DMS 273 (cell line): ENCODE data around the gene TENT4A.
A peak's percentile ranks its signal among the peaks of the same experiment; 100 is the strongest.
"Not testable (repeated sequence)": the region's sequence is repeated elsewhere in the genome, so short reads cannot be mapped to it uniquely, and the experiment has no call there.

Source experiments
- DNase-seq: peaks from one replicate; lab custom pipeline; 2025; ENCODE audit not compliant: unreplicated experiment; lab: John Stamatoyannopoulos, UW

Gene TENT4A

GRCh38 chr5:6767481-6768063 lies 54.3 kb downstream of the TENT4A start:
- peak; percentile 20 for DNase-seq

- peak; percentile 23 for DNase-seq
Measured at GRCh38 chr5:6768590-6769230, 55.5 kb downstream of the TENT4A start.

GRCh38 chr5:6770826-6771607 lies 57.8 kb downstream of the TENT4A start:
- no peak for DNase-seq

GRCh38 chr5:6772886-6773285 lies 59.7 kb downstream of the TENT4A start:
- DNase-seq, result peak; percentile 30

DNA sequence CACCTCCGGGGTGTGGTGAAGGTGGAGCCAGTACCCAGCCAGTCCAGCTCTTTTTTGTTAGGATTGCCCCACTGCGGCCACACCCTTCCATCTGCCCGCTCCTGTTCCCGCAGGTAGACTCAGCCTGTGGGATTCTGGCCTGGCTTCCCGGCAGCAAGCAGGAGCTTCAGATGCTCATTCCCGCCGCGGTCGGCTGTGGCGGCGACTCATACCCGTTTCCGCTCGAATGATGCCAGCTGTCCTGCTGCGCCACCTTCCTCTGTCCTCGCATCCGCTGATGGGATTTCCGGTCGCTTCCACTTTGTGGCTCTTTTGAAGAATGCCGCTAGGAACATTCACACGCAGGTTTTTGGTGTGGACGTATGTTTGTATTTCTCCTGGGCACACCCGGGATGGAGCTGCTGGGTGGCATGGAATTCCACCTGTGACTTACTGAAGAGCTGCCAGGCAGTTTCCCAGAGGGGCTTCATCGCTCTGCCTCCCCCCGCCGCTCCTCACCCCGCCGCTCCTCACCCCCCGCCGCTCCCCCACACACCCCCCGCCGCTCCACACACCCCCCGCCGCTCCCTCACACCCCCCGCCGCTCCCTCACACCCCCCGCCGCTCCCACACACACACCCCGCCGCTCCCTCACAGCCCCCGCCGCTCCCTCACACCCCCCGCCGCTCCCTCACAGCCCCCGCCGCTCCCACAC lies 60.3 kb downstream of the TENT4A start:
- DNase-seq, result peak; percentile 73

- not testable (repeated sequence) for DNase-seq
Measured at GRCh38 chr5:6774207-6774606, 61.0 kb downstream of the TENT4A start.

DNA sequence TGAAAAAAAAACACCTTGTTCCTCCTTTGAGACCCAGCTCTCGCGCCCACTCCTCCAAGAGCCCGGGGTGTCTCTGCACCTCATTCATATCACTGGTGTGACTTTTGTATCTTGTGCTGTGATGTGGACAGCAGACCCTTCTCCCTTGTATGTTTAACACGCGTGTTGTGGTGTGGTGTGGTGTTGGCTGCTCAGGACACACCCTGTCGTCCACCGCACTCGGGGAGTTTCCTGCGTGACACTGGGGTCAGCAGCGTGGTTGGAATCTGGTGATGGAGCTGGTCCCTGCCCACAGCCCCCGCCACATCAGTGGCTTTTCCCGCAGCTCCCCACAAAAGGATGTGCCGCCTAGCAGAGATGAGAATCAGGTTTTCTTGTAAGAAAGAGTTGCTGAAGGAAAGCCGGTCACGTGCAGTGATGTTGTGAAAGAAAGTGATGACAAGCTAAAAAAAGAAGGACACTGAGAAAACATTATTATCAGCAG lies 61.5 kb downstream of the TENT4A start:
- DNase-seq, result no peak

GRCh38 chr5:6775571-6775970 lies 62.3 kb downstream of the TENT4A start:
- DNase-seq, result no peak

GRCh38 chr5:6780802-6781391 lies 67.7 kb downstream of the TENT4A start:
- peak; percentile 66 for DNase-seq

GRCh38 chr5:6781716-6782115 lies 68.5 kb downstream of the TENT4A start:
- peak; percentile 24 for DNase-seq

DNA sequence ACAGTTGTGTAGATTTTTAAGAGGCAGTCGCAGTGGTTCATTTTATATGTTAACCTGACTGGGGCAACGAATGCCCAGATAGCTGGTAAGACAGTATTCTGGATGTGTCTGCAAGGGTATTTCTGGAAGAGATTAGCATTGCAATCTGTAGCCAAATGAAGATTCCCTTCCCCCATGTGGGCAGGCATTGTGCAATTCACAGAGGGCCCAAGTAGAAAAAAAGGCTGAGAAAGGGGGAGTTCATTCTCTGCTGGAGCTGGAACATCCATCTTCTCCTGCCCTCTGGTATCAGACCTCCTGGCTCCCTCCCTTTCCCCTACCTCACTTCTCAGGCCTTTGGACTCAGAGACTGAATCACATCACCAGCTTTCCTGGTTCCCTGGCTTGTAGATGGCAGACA lies 70.6 kb downstream of the TENT4A start:
- no peak for DNase-seq

DNA sequence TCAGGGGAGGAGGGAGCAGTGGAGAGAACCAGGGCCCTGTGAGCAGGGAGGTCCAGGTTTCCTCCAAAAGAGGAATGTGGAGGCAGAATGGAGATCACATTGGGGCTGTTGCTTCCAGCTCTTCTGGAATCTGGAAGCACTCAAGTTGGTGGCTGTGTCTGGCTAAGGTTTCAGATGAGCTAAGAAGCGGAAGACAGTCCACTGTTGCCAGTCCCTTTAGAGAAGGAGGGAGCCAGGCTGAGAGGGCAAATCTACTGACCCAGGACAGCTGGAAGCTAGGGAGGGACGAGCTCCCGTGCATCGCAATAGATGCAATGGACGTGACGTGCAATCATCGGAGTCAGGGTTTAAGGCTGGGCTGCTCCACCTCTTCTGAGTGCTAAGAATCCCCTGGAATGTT lies 71.2 kb downstream of the TENT4A start:
- DNase-seq, result no peak

DNA sequence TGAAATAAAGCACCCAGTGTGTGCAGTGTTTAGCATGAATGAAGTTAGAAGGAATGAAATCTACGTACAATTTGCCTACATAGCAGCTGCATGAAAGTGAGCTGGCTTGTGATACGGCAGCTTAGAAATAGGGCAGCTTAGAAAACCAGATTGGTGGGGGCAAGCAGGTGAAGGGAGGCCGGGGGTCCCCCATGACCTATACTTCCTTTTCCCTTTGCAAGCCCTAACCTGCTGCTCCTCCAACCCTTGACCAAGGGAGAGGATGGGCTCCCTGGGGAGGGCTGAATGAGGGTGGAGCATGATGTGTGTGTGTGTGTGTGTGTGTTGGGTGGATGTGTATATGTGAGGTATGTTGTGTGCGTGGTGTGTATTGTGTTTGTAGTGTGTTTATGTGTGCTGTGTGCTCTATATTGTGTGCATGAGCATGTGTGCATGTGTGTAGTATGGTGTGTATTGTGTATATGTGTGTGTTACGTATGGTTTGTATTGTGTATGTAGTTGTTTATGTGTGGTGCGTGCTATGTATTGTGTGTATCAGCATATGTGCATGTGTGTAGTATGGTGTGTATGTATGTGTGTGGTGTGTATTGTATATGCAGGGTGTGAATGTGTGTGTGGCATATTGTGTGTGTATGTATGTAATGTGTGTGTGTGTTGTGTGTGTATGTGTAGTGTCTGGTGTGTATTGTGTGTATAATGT lies 72.1 kb downstream of the TENT4A start:
- no peak for DNase-seq

- DNase-seq, result no peak
Measured at GRCh38 chr5:6785861-6786180, 72.6 kb downstream of the TENT4A start.

DNA sequence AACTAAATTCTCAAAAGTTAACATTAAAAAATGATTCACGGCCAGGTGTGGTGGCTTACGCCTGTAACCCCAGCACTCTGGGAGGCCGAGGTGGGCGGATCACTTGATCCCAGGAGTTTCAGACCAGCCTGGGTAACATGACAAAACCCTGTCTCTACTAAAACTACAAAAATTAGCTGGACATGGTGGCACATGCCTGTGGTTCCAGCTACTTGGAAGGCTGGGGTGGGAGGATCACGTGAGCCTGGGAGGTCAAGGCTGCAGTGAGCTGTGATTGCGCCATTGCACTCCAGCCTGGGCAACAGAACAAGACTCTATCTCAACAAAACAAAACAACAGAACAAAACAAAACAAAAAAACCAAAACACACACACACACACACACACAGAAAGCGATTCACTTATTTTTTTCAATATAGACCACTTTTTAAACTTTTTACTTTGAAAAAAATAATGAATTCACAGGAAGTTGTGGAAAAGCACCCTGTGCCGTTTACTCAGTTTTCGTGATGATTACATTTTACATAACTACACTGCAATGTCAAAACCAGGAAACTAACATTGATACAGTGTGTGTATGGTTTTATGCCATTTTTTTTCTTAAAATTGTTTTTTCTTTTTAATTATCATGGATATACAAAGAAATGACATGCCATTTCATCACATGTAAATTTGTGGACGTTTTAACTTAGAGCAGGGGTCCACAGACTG lies 73.7 kb downstream of the TENT4A start:
- no peak for DNase-seq

- DNase-seq, result no peak
Measured at GRCh38 chr5:6787941-6788340, 74.7 kb downstream of the TENT4A start.

- no peak for DNase-seq
Measured at GRCh38 chr5:6788439-6788838, 75.2 kb downstream of the TENT4A start.

GRCh38 chr5:6788956-6789649 lies 75.9 kb downstream of the TENT4A start:
- DNase-seq, result no peak

DNA sequence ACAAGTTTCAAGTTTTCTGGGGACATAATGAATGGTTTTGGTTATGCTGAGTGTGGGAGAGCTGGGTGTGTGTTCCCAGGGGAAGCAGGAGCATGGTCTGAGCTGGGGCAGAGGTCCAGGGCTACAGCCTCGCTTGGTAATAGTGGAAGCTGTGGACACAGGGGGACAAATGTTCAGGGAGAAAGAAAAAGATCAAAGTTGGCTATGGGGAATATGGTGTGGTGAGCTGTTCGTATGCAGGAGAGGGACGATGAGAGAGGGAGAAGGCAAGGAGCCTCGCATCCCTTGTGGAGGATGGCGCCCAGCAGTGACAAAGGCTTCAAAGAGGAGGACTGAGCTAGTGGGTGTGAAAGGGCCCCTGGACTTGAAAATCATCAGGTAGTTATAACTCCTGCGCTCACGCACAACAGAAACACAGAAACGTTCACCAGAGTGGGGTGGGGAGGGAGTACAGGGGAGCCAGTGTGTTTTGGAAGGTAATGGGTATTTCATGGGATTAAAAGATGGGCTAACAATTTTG lies 77.2 kb downstream of the TENT4A start:
- DNase-seq, result no peak
